Occipital lobe (tissue), 2 donors: ENCODE data around the gene P2RY8. TPM values are rescaled to one million over a fixed set of nuclear protein-coding genes. Genes with fewer than 3 reads are reported as not detected.
"Not testable (repeated sequence)": the region's sequence is repeated elsewhere in the genome, so short reads cannot be mapped to it uniquely, and the experiment has no call there.

Source experiments
- DNase-seq: peaks from one replicate; lab custom pipeline; 2025; lab: John Stamatoyannopoulos, UW
- total RNA-seq: library from RNA; depleted of rRNA; stranded (reverse); fragments of >200 nt; gene quantifications from one replicate; pipeline ENCODE4 v1.2.3, GENCODE V29; 2014

P2RY8 gene
- total RNA-seq, 1 donor from 2014 or later, result 0.16 TPM

- no peak for DNase-seq
Observed at GRCh38 chrX:1520350-1520749, 16.6 kb downstream of the P2RY8 start.

- no peak for DNase-seq
Observed at GRCh38 chrX:1519022-1519497, 17.9 kb downstream of the P2RY8 start.

- DNase-seq, result no peak
Observed at GRCh38 chrX:1518512-1518911, 18.5 kb downstream of the P2RY8 start.

GRCh38 chrX:1516596-1517104 lies 20.3 kb downstream of the P2RY8 start:
- no peak for DNase-seq

GRCh38 chrX:1511829-1512228 lies 25.2 kb downstream of the P2RY8 start:
- DNase-seq, result no peak

- DNase-seq, result no peak
Observed at GRCh38 chrX:1511150-1511549, 25.8 kb downstream of the P2RY8 start.

DNA sequence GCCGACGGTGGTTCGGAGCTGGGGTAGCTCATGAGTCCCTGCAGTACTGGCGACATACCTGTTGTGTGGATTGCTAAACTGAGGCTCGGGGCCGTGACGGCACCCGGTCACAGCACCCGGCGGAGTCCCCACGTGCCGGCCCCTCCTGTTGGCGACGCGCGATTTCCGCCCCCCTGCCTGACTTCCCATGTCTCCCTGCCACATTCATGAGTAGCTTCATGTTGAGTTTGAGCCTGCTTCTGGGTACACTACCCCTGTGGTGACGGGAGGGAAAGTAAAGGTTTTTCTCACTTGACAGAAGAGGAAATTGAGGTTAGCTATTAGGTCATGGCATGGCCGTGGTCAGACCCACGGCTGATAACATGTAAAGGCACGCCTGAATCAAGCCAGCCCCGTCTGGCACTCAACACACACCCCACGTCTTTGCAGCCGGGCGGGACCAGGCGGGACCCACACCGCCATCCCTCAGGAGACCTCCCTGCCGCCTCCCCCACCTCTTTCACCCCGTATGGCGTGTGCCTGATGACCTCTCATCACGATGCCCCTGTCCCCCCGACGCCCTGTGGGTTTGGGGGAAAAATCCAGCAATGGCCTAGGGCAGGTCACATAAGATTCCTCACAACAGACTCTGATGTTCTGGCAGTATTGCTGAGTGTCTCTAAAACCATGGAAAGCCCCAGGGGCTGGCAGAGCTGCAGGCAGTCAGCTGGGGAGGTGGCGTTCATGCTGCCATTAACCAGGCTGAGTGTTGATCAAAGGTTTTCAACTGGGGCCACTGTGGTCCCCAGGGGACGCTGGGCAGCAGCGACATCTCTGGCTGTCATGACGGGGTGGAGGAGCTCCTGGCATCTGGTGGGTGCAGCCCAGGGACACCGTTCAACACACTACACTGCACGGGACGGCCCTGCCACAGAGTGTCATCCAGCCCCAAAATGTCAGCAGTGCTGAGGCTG lies 29.2 kb downstream of the P2RY8 start:
- DNase-seq, result no peak

- DNase-seq, result no peak
Observed at GRCh38 chrX:1506916-1507315, 30.1 kb downstream of the P2RY8 start.

GRCh38 chrX:1502853-1503252 lies 34.1 kb downstream of the P2RY8 start:
- no peak for DNase-seq

GRCh38 chrX:1502241-1502640 lies 34.7 kb downstream of the P2RY8 start:
- no peak for DNase-seq

- no peak for DNase-seq
Observed at GRCh38 chrX:1500701-1501624, 36.0 kb downstream of the P2RY8 start.

DNA sequence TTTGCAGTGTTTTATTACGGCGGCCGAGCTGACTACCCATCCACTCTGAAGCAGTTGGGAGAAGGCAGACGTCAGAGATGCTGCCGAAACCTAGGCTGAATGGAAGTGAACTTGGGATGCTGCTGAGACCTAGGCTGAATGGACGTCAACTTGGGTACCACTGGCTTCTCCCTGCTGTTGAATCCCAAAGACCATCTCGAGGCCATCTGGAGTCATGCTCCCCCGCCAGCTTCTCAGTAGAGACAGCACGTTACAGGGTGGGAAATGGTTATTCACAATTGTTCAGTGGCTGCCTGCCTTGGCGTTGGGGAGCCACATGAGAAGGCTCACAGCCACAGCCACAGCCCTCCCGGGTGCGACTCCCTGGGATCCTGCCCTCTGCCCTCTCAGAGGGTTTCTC lies 40.9 kb downstream of the P2RY8 start:
- DNase-seq, result no peak

- no peak for DNase-seq
Observed at GRCh38 chrX:1493877-1494510, 43.0 kb downstream of the P2RY8 start.

DNA sequence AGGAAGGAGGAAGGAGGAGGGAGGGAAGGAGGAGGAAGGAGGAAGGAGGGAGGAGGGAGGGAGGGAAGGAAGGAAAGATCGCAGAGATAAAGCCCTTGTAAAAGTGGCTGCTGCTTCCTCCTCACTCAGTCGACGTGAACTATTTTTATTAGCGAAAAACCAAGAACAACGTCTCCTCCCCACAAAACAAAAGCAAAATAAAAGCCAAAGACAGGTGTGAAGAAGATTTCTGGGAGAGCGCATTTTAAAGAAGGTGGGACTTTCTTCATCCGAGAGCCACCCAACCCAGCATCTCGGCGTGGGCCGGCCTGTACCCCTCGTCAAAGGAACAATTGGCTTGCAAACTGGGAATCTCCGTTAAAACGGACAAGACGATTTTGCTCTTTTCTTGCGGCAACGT lies 43.6 kb downstream of the P2RY8 start:
- no peak for DNase-seq

DNA sequence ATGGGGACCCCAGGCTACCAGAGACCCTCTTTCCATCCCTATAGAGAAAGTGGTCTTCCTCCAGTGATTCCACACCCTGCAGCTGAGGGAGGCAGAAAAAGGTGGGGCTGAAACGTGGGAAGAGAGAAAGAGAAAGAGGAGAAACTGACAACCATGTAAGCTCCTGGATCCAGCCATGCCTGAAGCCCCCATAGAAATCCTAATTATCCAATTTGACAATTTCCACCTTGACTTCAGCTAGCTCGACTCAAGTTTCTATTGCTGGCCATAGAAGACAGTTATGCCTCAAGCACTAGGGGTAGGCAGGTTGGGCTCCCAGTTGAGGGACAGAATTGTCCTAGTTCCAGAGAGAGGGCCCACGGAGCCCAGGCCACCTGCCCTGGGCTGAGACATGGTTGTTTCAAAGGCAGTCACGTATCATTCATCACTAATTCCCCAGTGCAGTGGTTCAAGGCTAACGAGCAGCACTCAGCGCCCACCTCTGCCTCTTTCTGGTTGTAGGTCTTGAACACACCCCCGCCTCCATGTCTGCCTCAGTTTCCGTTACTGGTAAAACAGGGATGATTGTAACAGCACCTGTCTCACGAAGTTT lies 44.5 kb downstream of the P2RY8 start:
- no peak for DNase-seq

DNA sequence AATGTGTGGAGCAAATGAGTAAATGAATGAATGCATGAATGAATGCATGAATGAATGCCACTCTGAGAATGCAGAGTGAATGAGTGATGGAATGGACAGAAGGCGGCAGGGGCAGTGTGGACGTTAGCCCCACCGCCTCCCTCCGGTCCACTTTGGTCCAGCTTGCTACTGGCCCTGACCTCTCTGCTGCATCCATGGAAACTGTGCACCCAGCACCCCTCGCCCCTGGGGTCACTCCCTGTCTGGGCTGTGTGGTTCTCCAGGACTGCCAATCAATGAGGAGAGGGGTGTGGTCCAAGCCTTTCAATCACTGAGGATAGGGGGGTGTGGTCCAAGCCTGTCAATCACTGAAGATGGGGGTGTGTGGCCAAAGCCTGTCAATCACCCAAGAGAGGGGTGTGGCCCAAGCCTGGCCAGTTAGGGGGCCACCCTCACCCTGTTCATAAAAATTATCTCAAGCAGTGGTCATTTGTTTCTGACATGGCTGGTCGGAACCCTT lies 45.1 kb downstream of the P2RY8 start:
- DNase-seq, result no peak

DNA sequence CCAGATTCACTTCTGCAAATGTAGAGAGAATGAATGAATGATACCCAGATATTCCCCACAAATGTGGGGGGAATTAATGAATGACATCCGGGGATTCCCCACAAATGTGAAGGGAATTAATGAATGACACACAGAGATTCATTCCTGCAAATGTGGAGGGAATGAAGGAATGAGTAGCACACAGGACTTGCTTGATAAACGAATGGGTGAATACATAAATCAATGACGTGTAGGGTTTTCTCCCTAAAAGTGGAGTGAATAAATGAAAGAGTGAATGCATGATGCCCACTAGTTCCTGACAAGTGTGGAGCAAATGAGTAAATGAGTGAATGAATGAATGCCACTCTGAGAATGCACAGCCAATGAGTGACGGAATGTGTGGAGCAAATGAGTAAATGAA lies 45.7 kb downstream of the P2RY8 start:
- DNase-seq, result not testable (repeated sequence)

- DNase-seq, result not testable (repeated sequence)
Observed at GRCh38 chrX:1490723-1491122, 46.3 kb downstream of the P2RY8 start.

- not testable (repeated sequence) for DNase-seq
Observed at GRCh38 chrX:1489354-1489753, 47.6 kb downstream of the P2RY8 start.

DNA sequence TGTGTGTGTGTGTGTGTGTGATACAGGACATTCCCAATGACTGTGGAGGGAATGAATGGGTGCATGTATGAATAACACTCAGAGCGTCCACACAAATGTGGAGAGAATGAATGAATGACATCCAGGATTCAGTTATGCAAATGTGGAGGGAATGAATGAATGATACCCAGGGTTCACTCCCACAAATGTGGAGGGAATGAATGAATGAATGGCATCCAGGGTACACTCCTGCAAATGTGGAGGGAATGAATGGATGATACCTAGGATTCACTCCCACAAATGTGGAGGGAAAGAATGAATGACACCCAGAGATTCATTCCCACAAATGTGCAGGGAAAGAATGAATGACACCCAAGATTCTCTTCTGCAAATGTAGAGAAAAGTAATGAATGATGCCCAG lies 48.2 kb downstream of the P2RY8 start:
- no peak for DNase-seq

DNA sequence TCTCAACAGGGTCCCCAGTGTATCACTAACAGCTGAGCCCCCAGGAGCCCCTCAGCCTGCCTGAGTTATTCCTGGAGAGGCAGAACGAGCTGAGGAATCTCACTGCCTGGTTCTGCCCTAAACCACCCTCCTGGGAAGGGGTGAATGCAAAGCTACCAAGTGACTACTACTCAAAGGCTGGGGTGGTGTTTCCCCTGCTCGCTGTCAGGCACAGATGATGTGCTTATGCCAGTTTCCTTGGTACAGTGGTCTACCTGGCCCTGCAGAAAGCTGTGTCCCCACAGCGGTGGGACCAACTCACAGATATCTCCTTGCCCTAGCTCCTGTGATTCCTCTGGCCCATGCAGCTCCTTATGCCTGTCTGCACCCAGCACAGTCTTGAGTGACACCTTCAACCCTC lies 48.8 kb downstream of the P2RY8 start:
- DNase-seq, result no peak
